Fibroblast of skin of left biceps (primary cell): Measurements from ENCODE around the gene FAM131A.

ENCODE experiments used
- DNase-seq, 2 experiments: peaks; one replicate each; pipeline ENCODE4 v3.0.0-alpha.2; 2013; ENCODE audit warnings: low read depth in 2 of 2

The FAM131A gene

DNA sequence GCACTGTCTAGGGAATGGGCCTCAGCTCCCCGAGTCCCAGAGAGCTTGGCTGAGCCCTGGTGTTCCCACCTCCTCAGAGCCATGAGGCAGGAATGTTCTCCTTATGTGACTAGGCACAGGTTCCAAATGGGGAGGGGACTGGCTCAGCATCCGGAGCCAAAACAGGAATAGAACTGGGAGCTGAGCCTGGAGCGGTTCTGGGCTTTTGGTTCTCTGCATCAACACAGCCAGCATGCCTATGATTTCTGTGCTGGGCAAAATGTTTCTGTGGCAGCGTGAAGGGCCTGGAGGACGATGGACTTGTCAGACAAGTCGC lies at the start of gene FAM131A:
FAM131A (plus strand) TSS at position 202 of the 316 bp plus-strand sequence; CDS start at position 233, 31 bp downstream.
- no peak for DNase-seq

- DNase-seq = no peak
Measured at GRCh38 chr3:184289426-184289938, 47.9 kb upstream of the FAM131A start.

GRCh38 chr3:184290331-184290730 lies 47.1 kb upstream of the FAM131A start:
- no peak for DNase-seq

- no peak for DNase-seq
Measured at GRCh38 chr3:184291044-184291737, 46.2 kb upstream of the FAM131A start.

GRCh38 chr3:184291738-184292445 lies 45.5 kb upstream of the FAM131A start:
- DNase-seq = no peak

- no peak for DNase-seq
Measured at GRCh38 chr3:184295771-184296170, 41.6 kb upstream of the FAM131A start.

DNA sequence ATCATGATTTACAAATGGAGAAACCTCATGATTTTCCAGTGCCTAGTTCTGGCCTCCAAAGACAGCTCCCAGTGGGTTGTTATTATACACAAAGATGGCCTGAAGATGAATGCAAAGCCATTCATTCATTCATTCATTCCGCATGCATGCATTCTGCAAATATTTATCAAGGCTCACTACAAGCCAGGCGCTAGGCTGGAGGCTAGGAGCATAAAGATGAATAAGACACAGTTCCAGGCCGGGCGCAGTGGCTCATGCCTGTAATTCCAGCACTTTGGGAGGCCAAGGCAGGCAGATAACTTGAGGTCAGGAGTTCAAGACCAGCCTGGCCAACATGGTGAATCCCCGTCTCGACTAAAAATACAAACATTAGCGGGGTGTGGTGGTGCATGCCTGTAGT lies 40.8 kb upstream of the FAM131A start:
- DNase-seq = no peak

DNA sequence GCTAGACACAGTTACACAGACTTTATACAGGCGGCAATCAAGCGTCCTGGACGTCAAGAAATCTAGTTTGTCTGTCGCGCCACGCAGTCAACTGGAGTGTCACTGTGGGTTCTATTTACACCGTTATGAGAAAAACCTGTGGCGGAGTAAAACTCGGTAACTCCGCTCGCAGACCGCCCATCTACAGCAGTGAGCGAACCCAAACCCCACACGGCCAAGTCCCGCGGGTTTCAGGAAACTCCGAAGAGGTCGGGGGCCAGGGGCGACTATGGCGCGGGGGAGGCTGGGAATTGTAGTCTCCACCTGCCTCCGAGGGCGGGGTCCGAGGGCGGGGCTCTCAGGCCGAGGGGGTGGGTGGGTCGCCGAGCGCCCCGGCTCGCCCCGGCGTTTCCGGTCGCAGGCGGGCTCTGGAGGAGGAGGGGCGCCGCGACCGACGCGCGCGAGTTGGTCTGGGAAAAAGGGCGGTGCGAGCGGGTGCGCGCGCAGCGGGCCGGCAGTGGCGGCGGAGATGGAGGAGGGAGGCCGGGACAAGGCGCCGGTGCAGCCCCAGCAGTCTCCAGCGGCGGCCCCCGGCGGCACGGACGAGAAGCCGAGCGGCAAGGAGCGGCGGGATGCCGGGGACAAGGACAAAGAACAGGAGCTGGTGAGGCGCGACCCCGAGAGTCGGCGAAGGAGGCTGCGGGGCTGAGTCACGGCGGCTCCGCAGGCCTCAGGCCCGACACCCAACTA lies 38.5 kb upstream of the FAM131A start, which contains the start of gene PSMD2:
PSMD2 (plus strand) TSS at position 483 of the 729 bp plus-strand sequence; CDS start at position 509, 26 bp downstream.
- peak; percentile 89 to 93 for DNase-seq

- DNase-seq = no peak
Measured at GRCh38 chr3:184299488-184300377, 37.7 kb upstream of the FAM131A start.

DNA sequence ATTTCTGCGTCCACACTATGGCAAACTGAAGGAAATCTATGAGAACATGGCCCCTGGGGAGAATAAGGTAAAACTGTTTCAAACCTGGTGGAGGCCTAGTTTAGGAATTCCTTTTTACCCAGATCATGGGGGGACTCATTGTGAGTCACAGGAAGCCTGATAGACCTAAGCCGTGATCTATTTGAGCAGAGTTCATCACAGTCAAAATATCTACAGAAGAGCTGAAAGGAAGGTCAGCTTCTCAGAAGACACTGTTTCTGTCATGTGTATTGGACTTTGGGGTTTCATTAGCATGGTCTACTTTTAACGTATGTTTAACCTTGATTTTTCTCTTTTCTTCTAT lies 37.1 kb upstream of the FAM131A start:
- DNase-seq = no peak

DNA sequence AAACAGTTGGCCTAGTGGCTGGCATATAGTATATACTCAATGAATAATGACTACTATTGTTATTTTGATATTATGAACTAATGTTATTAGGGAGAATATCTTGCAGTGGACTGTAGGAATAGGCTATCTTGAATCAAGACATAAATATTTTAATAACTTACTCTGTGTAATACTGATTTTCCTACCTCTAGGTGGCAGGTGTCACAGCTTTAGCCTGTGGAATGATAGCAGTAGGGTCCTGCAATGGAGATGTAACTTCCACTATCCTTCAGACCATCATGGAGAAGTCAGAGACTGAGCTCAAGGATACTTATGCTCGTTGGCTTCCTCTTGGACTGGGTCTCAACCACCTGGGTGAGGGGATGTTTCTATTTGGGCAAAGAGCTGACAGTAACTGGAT lies 31.8 kb upstream of the FAM131A start:
- DNase-seq = no peak

DNA sequence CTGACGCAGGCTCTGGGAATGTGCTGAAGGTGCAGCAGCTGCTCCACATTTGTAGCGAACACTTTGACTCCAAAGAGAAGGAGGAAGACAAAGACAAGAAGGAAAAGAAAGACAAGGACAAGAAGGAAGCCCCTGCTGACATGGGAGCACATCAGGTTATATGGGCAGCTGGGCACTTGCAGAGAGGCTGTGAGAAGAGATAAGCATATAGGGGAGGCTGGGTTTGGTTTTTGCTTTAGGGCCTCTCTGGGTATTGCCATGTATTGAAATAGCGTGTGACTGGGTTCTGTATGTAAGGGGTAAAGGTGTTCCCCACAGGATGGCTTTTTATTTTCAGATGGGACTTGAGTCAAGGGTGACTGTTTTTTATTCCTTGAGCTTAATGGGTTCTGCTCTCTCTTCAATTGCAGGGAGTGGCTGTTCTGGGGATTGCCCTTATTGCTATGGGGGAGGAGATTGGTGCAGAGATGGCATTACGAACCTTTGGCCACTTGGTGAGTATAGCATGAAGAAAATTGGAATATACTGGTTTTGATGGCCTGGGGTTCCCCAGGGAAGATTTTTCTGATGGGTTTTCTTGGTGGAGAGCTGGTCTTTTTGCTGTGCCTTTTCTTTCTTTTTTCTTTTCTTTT lies 30.9 kb upstream of the FAM131A start:
- DNase-seq = no peak

GRCh38 chr3:184307915-184308314 lies 29.5 kb upstream of the FAM131A start:
- DNase-seq = no peak

- DNase-seq = no peak
Measured at GRCh38 chr3:184308744-184309143, 28.7 kb upstream of the FAM131A start.

DNA sequence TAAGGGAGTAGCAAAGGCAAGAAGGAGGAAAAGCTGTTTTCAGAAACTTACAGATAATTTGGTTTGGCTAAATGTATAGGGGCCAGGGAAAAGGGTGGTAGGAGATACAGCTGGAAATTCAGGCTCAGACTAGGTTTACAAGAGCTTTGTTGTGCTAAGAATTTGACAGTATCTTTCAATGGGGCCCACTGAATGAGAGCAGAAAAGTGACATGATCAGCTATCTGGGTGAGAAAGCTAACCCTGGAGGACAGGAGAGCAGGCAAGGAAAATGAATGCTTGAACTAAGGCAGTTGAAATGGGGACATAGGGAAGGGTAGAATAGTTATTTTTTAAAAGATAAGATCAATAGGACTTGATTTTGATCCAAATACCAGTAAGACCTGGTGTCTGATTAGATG lies 25.8 kb upstream of the FAM131A start:
- no peak for DNase-seq

GRCh38 chr3:184314363-184314699 lies 23.1 kb upstream of the FAM131A start, which contains the start of gene EIF4G1:
Gene EIF4G1, plus strand, starts transcription at chr3:184314606. Its CDS starts 1,191 bp downstream, at chr3:184315797.
- peak; percentile 78 to 82 for DNase-seq

DNA sequence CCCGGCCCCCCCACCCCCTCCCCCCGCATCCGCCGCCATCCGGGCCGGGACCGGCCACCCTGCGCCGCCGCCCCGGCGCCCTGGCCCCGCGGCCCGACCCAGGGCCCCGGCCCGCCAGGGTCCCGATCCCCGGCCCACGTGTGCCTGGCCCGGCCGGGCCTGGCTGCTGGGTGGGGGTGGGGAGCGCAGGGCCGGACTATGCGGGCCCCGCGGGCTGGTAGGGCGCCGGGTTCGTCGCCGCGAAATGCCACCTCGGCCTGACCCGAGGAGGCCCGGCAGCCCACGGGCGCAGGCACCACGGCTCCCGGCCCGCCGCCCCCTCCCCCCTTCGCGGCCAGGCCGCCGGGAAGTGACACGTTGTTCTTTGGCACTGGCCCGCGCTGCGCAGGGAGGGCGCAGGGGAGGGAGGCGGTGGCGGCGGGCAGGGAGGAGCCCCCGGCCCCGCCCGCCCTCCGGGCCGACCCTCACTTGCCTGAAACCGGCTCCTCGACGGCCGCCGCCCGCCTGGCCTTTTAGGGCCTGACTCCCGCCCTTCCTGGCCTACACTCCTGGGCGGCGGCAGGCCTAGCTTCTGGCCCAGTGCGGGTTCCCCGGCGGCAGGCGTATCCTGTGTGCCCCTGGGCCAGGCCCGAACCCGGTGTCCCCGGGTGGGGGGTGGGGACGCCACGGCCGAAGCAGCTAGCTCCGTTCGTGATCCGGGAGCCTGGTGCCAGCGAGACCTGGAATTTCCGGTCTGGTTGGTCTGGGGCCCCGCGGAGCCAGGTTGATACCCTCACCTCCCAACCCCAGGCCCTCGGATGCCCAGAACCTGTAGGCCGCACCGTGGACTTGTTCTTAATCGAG lies 22.5 kb upstream of the FAM131A start:
- peak; percentile 59 for DNase-seq

- DNase-seq = no peak
Measured at GRCh38 chr3:184315543-184315867, 21.9 kb upstream of the FAM131A start.

DNA sequence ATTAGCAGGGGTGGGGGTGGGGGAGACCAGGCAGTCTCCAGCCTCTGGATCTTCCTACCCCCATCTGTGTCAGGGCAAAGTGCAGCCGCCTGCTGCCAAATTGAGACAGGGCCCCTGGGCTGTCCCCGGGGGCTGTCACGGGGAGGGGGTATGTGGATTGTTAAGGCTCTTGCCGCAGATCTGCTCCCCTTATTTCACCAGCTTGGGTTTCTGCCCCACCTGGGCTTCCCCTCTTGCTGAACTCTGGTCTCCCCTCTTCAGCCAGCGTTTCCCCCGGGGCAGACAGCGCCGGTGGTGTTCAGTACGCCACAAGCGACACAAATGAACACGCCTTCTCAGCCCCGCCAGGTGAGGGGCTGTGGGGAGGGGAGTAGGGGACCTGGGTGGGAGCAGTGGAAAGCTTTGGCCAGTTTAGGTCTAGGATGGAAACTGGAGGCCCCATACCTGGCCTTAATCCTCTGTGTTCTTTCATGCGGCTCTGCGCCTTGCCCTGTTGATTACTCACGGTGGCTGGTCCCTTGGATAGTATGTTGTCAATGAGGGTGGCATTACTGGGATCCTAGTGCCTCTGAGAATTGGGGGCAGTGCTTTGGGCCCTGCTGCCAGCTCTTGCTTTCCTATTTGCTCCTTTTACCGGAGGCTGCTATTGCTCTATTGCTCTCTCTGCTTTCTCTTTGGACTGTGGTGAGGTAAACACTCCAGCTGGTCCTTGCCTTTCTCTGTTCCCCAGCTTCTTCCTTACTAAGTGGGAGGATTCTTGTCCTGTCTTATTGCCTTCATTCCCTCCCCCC lies 21.3 kb upstream of the FAM131A start:
- DNase-seq = no peak

GRCh38 chr3:184316792-184317191 lies 20.6 kb upstream of the FAM131A start:
- no peak for DNase-seq
